GM18951 (cell line): Measurements from ENCODE around the gene MAGEA6.
"Not testable (repeated sequence)": the region's sequence is repeated elsewhere in the genome, so short reads cannot be mapped to it uniquely, and the experiment has no call there.

Experiments used
- POLR2A ChIP-seq: IDR thresholded peaks from 4 replicates; pipeline ENCODE4 v1.6.1; 2011; ENCODE audit warnings: mild to moderate bottlenecking; ENCODE audit not compliant: insufficient read length, insufficient read depth; ENCODE audit errors: extremely low read depth
- in situ Hi-C: fragments of 300-500 bp; cut with MboI; formaldehyde crosslinking; loops from one replicate; pipeline ENCODE4 v1.12.0; 2022; ENCODE audit warnings: low sequenced_read_pairs, mixed read lengths, inconsistent platforms; ENCODE audit not compliant: unreplicated experiment

MAGEA6 gene

GRCh38 chrX:152738560-152738959 is 30.9 kb downstream of the MAGEA6 start:
- in situ Hi-C loops, result no loop called here

GRCh38 chrX:152736528-152736927 is 33.0 kb downstream of the MAGEA6 start:
- in situ Hi-C loops, result not testable (repeated sequence)

More at GRCh38 chrX:152738560-152738959, 30.9 kb downstream of the MAGEA6 start:
- TF ChIP-seq POLR2A, result no peak

- no peak for TF ChIP-seq POLR2A
- in situ Hi-C loops, result no loop called here
Measured at GRCh38 chrX:152735860-152736511, 33.5 kb downstream of the MAGEA6 start.

GRCh38 chrX:152735101-152735500 is 34.4 kb downstream of the MAGEA6 start:
- in situ Hi-C loops, result no loop called here
- TF ChIP-seq POLR2A, result no peak

GRCh38 chrX:152734143-152734858 is 35.2 kb downstream of the MAGEA6 start:
- in situ Hi-C loops, result not testable (repeated sequence)

- TF ChIP-seq POLR2A, result no peak
- in situ Hi-C loops, result no loop called here
Measured at GRCh38 chrX:152733261-152733975, 36.1 kb downstream of the MAGEA6 start, which contains the start of the genes CSAG1 and MAGEA12. TSS of gene CSAG1 (minus strand) at chrX:152733721. CDS start at chrX:152732460, 1,261 bp downstream. TSS of gene MAGEA12 (plus strand) at chrX:152733757. CDS start at chrX:152736162, 2,405 bp downstream.

GRCh38 chrX:152725409-152725808 is 44.1 kb downstream of the MAGEA6 start:
- TF ChIP-seq POLR2A, result no peak
- in situ Hi-C loops, result no loop called here
